Natural killer cell (primary cell): ENCODE results near the gene IL17A. TPM values are rescaled to one million over a fixed set of nuclear protein-coding genes. Genes with fewer than 3 reads are reported as not detected.

Source experiments
- ATAC-seq, 3 donors: fragments of 150-1000 bp in 2 of 3; fragments of 200-7000 bp in 1 of 3; cut with Tn5 transposase; 1 replicate in 1 of 3; 2 replicates in 2 of 3; pipeline ENCODE4 v1.10.0; 2021; ENCODE audit warnings: mild to moderate bottlenecking in 2 of 3, moderate library complexity in 2 of 3
- DNase-seq, 2 donors: peaks; one replicate each; pipeline versions ENCODE4 v3.0.0 to v3.0.0-alpha.2; 2013 to 2021; ENCODE audit warnings: mixed read lengths in 1 of 2
- H3K27ac ChIP-seq: one replicate; pipeline ENCODE4 v1.5.1; 2013; ENCODE audit warnings: mild to moderate bottlenecking, low read length
- H3K27me3 ChIP-seq: one replicate; pipeline ENCODE4 v1.6.1; 2013; ENCODE audit warnings: low read length; ENCODE audit not compliant: control insufficient read depth, insufficient read depth
- H3K36me3 ChIP-seq: one replicate; pipeline ENCODE4 v1.6.1; 2013; ENCODE audit warnings: low read length; ENCODE audit not compliant: control insufficient read depth, insufficient read depth
- H3K4me1 ChIP-seq: one replicate; pipeline ENCODE4 v1.6.1; 2013; ENCODE audit warnings: low read length; ENCODE audit not compliant: control insufficient read depth, insufficient read depth
- H3K4me3 ChIP-seq: one replicate; pipeline ENCODE4 v1.5.1; 2013; ENCODE audit warnings: low read length
- H3K9me3 ChIP-seq: one replicate; pipeline ENCODE4 v1.6.1; 2013; ENCODE audit warnings: low read length; ENCODE audit not compliant: control insufficient read depth, insufficient read depth
- H3K27ac Mint-ChIP-seq, 2 donors: one replicate each; pipeline ENCODE4 v1.8.0; 2022; ENCODE audit warnings: mild to moderate bottlenecking in 2 of 2, mixed read lengths in 2 of 2, moderate library complexity in 1 of 2
- H3K27me3 Mint-ChIP-seq, 2 donors: one replicate each; pipeline ENCODE4 v1.8.0; 2022; ENCODE audit warnings: low read depth in 2 of 2, mixed read lengths in 2 of 2
- H3K36me3 Mint-ChIP-seq: one replicate; pipeline ENCODE4 v1.8.0; 2022; ENCODE audit warnings: mixed read lengths
- H3K4me1 Mint-ChIP-seq, 2 donors: one replicate each; pipeline ENCODE4 v1.8.0; 2022; ENCODE audit warnings: mixed read lengths in 2 of 2
- H3K4me3 Mint-ChIP-seq: one replicate; pipeline ENCODE4 v1.8.0; 2022; ENCODE audit warnings: mild to moderate bottlenecking, moderate library complexity, mixed read lengths
- H3K9me3 Mint-ChIP-seq, 2 donors: one replicate each; pipeline ENCODE4 v1.8.0; 2022; ENCODE audit warnings: mixed read lengths in 2 of 2
- CTCF ChIP-seq: fragments of 200-600 bp; IDR thresholded peaks from one replicate; pipeline ENCODE4 v1.8.0; 2022; ENCODE audit warnings: antibody characterized with exemption
- WGBS: methylation state at CpG from one replicate; pipeline ENCODE4 v1.1.7; 2013; ENCODE audit warnings: missing lambda C conversion rate; ENCODE audit not compliant: insufficient coverage; 5-methylcytosine and 5-hydroxymethylcytosine counted together
- intact Hi-C: fragments of 100-400 bp; cut with micrococcal nuclease; formaldehyde crosslinking; loops from one replicate; pipeline ENCODE4 v1.14.2; 2022
- total RNA-seq, 4 donors: library from RNA; stranded (reverse); fragments of 120-200 nt in 1 of 4; gene quantifications; one replicate each; pipeline versions ENCODE4 v1.2.3 to v1.2.4, GENCODE V29; 2013 to 2022

IL17A gene
- total RNA-seq, 3 donors from 2014 or later (not counting 1 experiment from before 2014, with no cell fraction given) = not detected

GRCh38 chr6:52230685-52231084 is 44.5 kb downstream of the IL17A start:
- no peak for ATAC-seq
- no peak overlapping the region for H3K27ac ChIP-seq
- H3K36me3 ChIP-seq = no peaks in the 10 kb centered on the region
- no peak overlapping the region for H3K4me3 ChIP-seq
- H3K9me3 ChIP-seq = peaks cover 3% of the 10 kb centered on the region
- Mint-ChIP-seq H3K4me3 (no peak overlapping the region), H3K27me3 (peaks cover 37 to 67% of the 10 kb centered on the region in 2 donors), H3K4me1 (peaks cover 6 to 8% of the 10 kb centered on the region in 2 donors), H3K36me3 (no peaks in the 10 kb centered on the region), H3K27ac (no peak overlapping the region), H3K9me3 (no peaks in the 10 kb centered on the region)
- intact Hi-C loops = no loop called here
- DNase-seq = no peak
- 76% methylated on average over 1 of the region's 1 CpG for WGBS
- peaks cover 5% of the 10 kb centered on the region for H3K4me1 ChIP-seq
- TF ChIP-seq CTCF = no peak
- H3K27me3 ChIP-seq = peaks cover 56% of the 10 kb centered on the region

DNA sequence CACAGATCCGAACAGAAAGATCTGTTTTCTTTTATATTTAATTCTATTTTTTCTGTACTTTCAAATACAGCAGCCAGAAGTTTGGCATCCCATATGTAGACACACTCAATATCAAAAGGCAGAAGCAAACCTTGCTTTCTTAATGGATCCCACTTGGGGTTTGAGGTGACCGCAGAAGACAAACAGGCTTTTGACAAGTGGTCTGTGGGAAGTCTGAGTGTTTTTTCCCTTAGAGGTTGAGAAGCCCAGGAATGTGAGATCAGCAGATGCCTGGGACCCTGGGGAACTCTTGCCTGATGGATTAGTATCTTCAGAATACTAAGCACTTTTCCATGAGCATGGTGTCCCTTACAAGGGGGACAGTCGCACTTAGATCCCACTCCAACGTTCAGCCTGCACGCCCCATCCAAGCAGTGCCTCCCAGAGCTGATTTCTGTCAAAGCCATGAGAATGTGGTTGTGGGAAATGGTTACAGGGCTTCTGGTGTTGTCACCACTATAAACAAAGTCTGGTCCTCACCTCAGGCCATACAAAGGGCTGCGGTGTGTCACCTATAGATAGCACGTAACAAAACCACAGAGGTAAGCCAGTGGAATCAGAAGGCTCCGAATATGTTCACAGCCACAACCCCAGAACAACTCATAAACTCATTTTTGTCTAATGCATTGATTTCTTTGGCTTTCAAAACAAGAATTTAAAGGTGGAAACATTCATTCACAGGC is 45.4 kb downstream of the IL17A start:
- WGBS = 35% methylated on average over 8 of the region's 8 CpGs
- no peaks in the 10 kb centered on the region for H3K9me3 Mint-ChIP-seq
- Histone ChIP-seq H3K36me3 (no peaks in the 10 kb centered on the region), H3K9me3 (peaks cover 3% of the 10 kb centered on the region), H3K27me3 (peaks cover 57% of the 10 kb centered on the region), H3K4me1 (peaks cover 5% of the 10 kb centered on the region), H3K4me3 (no peak overlapping the region), H3K27ac (no peak overlapping the region)
- intact Hi-C loops = no loop called here
- TF ChIP-seq CTCF = no peak
- H3K4me3 Mint-ChIP-seq = no peak overlapping the region
- DNase-seq = peak; percentile 18 to 46
- H3K4me1 Mint-ChIP-seq = peaks cover 6 to 8% of the 10 kb centered on the region in 2 donors
- peak overlapping the region in 1 of 2 donors; percentile 21 for H3K27ac Mint-ChIP-seq
- H3K27me3 Mint-ChIP-seq = peaks cover 44 to 67% of the 10 kb centered on the region in 2 donors
- H3K36me3 Mint-ChIP-seq = no peaks in the 10 kb centered on the region
- peak; percentile 50 to 91 (median 61) for ATAC-seq

DNA sequence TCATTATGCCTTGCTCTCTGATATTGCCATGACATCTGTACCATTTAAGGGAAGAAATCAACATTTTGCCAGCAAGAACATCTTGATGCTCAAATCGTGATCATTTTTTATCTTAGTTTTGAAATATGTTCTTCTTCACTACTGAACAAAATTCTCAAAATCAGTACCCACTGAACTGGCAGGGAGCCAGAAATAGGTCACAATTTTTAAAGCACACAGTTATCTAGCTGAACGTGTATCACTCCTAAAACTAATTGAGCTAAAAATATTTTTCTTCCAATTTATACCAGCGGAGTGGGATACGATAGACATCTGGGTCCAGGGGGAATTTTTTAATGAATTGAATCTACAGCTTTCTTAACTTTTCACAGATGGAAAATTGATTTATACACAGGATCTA is 46.8 kb downstream of the IL17A start:
- peaks cover 55 to 66% of the 10 kb centered on the region in 2 donors for H3K27me3 Mint-ChIP-seq
- Histone ChIP-seq H3K9me3 (peaks cover 3% of the 10 kb centered on the region), H3K4me1 (peaks cover 5% of the 10 kb centered on the region), H3K27ac (no peak overlapping the region), H3K4me3 (no peak overlapping the region), H3K27me3 (peaks cover 62% of the 10 kb centered on the region), H3K36me3 (no peaks in the 10 kb centered on the region)
- H3K27ac Mint-ChIP-seq = no peak overlapping the region
- intact Hi-C loops = no loop called here
- no peak for ATAC-seq
- H3K4me1 Mint-ChIP-seq = peaks cover 6 to 8% of the 10 kb centered on the region in 2 donors
- no peak for TF ChIP-seq CTCF
- H3K4me3 Mint-ChIP-seq = no peak overlapping the region
- H3K36me3 Mint-ChIP-seq = no peaks in the 10 kb centered on the region
- H3K9me3 Mint-ChIP-seq = no peaks in the 10 kb centered on the region
- WGBS = 87% methylated on average over 1 of the region's 4 CpGs
- DNase-seq = no peak
